ENCODE data around the gene SLC9A5.

Gene SLC9A5

GRCh38 chr16:67302076-67302475, 53.3 kb downstream of the SLC9A5 start:
- H3K9me3 Mint-ChIP-seq = no peaks in the 10 kb centered on the region
- no peak for DNase-seq (ENCODE audit: low spot score)
- no peaks in the 10 kb centered on the region for H3K36me3 Mint-ChIP-seq (ENCODE audit: low read depth)
- H3K4me3 Mint-ChIP-seq = no peak overlapping the region
- no peak overlapping the region for H3K27ac Mint-ChIP-seq
- H3K4me1 Mint-ChIP-seq (ENCODE audit: low read depth) = no peaks in the 10 kb centered on the region
- H3K27me3 Mint-ChIP-seq (ENCODE audit: low read depth) = no peaks in the 10 kb centered on the region

- Mint-ChIP-seq H3K36me3 (ENCODE audit: low read depth) (no peaks in the 10 kb centered on the region), H3K4me3 (no peak overlapping the region), H3K9me3 (no peaks in the 10 kb centered on the region), H3K27me3 (ENCODE audit: low read depth) (no peaks in the 10 kb centered on the region), H3K27ac (no peak overlapping the region), H3K4me1 (ENCODE audit: low read depth) (no peaks in the 10 kb centered on the region)
- DNase-seq (ENCODE audit: low spot score) = no peak
These were observed 54.2 kb downstream of the SLC9A5 start for GRCh38 chr16:67302970-67303369.

GRCh38 chr16:67304020-67304419, 55.2 kb downstream of the SLC9A5 start:
- no peak overlapping the region for H3K27ac Mint-ChIP-seq
- no peaks in the 10 kb centered on the region for H3K36me3 Mint-ChIP-seq (ENCODE audit: low read depth)
- H3K4me1 Mint-ChIP-seq (ENCODE audit: low read depth) = no peaks in the 10 kb centered on the region
- H3K27me3 Mint-ChIP-seq (ENCODE audit: low read depth) = no peaks in the 10 kb centered on the region
- no peak overlapping the region for H3K4me3 Mint-ChIP-seq
- H3K9me3 Mint-ChIP-seq = no peaks in the 10 kb centered on the region
- no peak for DNase-seq (ENCODE audit: low spot score)

GRCh38 chr16:67305216-67306071, 56.7 kb downstream of the SLC9A5 start:
- Mint-ChIP-seq H3K4me3 (no peak overlapping the region), H3K36me3 (ENCODE audit: low read depth) (no peaks in the 10 kb centered on the region), H3K27ac (no peak overlapping the region), H3K9me3 (no peaks in the 10 kb centered on the region), H3K4me1 (ENCODE audit: low read depth) (peaks cover 4% of the 10 kb centered on the region), H3K27me3 (ENCODE audit: low read depth) (no peaks in the 10 kb centered on the region)
- no peak for DNase-seq (ENCODE audit: low spot score)

GRCh38 chr16:67310561-67310960, 61.8 kb downstream of the SLC9A5 start:
- DNase-seq (ENCODE audit: low spot score) = no peak
- no peak overlapping the region for H3K27ac Mint-ChIP-seq
- H3K4me3 Mint-ChIP-seq = no peak overlapping the region
- no peaks in the 10 kb centered on the region for H3K36me3 Mint-ChIP-seq (ENCODE audit: low read depth)
- H3K4me1 Mint-ChIP-seq (ENCODE audit: low read depth) = peaks cover 25% of the 10 kb centered on the region
- no peaks in the 10 kb centered on the region for H3K9me3 Mint-ChIP-seq
- no peaks in the 10 kb centered on the region for H3K27me3 Mint-ChIP-seq (ENCODE audit: low read depth)

- Mint-ChIP-seq H3K27me3 (ENCODE audit: low read depth) (no peaks in the 10 kb centered on the region), H3K9me3 (no peaks in the 10 kb centered on the region), H3K4me1 (ENCODE audit: low read depth) (peaks cover 25% of the 10 kb centered on the region), H3K27ac (peak overlapping the region; percentile 82), H3K4me3 (peak overlapping the region; percentile 4), H3K36me3 (ENCODE audit: low read depth) (no peaks in the 10 kb centered on the region)
- peak; percentile 94 for DNase-seq (ENCODE audit: low spot score)
These were observed 63.1 kb downstream of the SLC9A5 start for GRCh38 chr16:67311607-67312488.

- Mint-ChIP-seq H3K36me3 (ENCODE audit: low read depth) (no peaks in the 10 kb centered on the region), H3K4me1 (ENCODE audit: low read depth) (peaks cover 25% of the 10 kb centered on the region), H3K4me3 (peak overlapping the region; percentile 21), H3K9me3 (no peaks in the 10 kb centered on the region), H3K27me3 (ENCODE audit: low read depth) (no peaks in the 10 kb centered on the region), H3K27ac (peak overlapping the region; percentile 79)
- DNase-seq (ENCODE audit: low spot score) = no peak
These were observed 63.9 kb downstream of the SLC9A5 start for GRCh38 chr16:67312719-67313118.

GRCh38 chr16:67317853-67318252, 69.1 kb downstream of the SLC9A5 start:
- H3K4me3 Mint-ChIP-seq = no peak overlapping the region
- H3K27ac Mint-ChIP-seq = no peak overlapping the region
- H3K27me3 Mint-ChIP-seq (ENCODE audit: low read depth) = peaks cover 14% of the 10 kb centered on the region
- H3K4me1 Mint-ChIP-seq (ENCODE audit: low read depth) = peaks cover 3% of the 10 kb centered on the region
- H3K9me3 Mint-ChIP-seq = no peaks in the 10 kb centered on the region
- no peaks in the 10 kb centered on the region for H3K36me3 Mint-ChIP-seq (ENCODE audit: low read depth)
- no peak for DNase-seq (ENCODE audit: low spot score)
